ENCODE measurements around the gene TDRD9.

TDRD9 gene

GRCh38 chr14:104030958-104031357, 102.7 kb downstream of the TDRD9 start:
- H3K23ac ChIP-seq (ENCODE audit: low read length), result no peak overlapping the region
- H3K27me3 ChIP-seq (ENCODE audit: insufficient read depth, low read length), result no peaks in the 10 kb centered on the region
- H3K14ac ChIP-seq (ENCODE audit: low read length), result no peak overlapping the region
- no peak overlapping the region for H3K9ac ChIP-seq (ENCODE audit: low read length)
- H2BK5ac ChIP-seq (ENCODE audit: low read depth, low read length, poor library complexity), result no peak overlapping the region
- no peak for DNase-seq
- H2BK120ac ChIP-seq (ENCODE audit: insufficient read depth, low read length, poor library complexity), result no peak overlapping the region
- H3K36me3 ChIP-seq (ENCODE audit: control insufficient read depth in 1 of 2, insufficient read depth in 2 of 2, low read length in 2 of 2), result no peaks in the 10 kb centered on the region
- H3K18ac ChIP-seq (ENCODE audit: low read length), result no peak overlapping the region
- no peak overlapping the region for H3K4me2 ChIP-seq (ENCODE audit: low read length)
- WGBS (ENCODE audit: extremely low coverage, insufficient coverage, insufficient read length), result no CpG with 5 or more reads among the region's 3 CpGs
- no peak overlapping the region for H4K8ac ChIP-seq (ENCODE audit: low read depth, low read length)
- no peaks in the 10 kb centered on the region for H3K79me1 ChIP-seq (ENCODE audit: low read length)
- H3K27ac ChIP-seq (ENCODE audit: low read depth, low read length), result no peak overlapping the region
- H4K12ac ChIP-seq (ENCODE audit: low read depth, low read length), result no peak overlapping the region
- no peak overlapping the region for H3K4ac ChIP-seq (ENCODE audit: low read depth, low read length)
- H2AK5ac ChIP-seq (ENCODE audit: low read length), result no peak overlapping the region
- H3K9me3 ChIP-seq (ENCODE audit: insufficient read depth, low read depth, low read length), result peaks cover 2% of the 10 kb centered on the region
- H2BK12ac ChIP-seq (ENCODE audit: low read length), result no peak overlapping the region
- no peak overlapping the region for H4K91ac ChIP-seq (ENCODE audit: low read depth, low read length)
- H3K4me3 ChIP-seq (ENCODE audit: low read depth, low read length), result no peak overlapping the region
- H3K4me1 ChIP-seq (ENCODE audit: control insufficient read depth in 1 of 2, insufficient read depth in 2 of 2, low read length in 2 of 2), result peaks cover 0 to 2% of the 10 kb centered on the region in 2 experiments
- H3K79me2 ChIP-seq (ENCODE audit: control insufficient read depth, insufficient read depth, low read length, poor library complexity), result no peaks in the 10 kb centered on the region
- H2AFZ ChIP-seq (ENCODE audit: insufficient read depth, low read length, poor library complexity), result no peak overlapping the region

- Histone ChIP-seq H3K4ac (ENCODE audit: low read depth, low read length) (no peak overlapping the region), H3K36me3 (ENCODE audit: control insufficient read depth in 1 of 2, insufficient read depth in 2 of 2, low read length in 2 of 2) (no peaks in the 10 kb centered on the region), H3K23ac (ENCODE audit: low read length) (no peak overlapping the region), H2AFZ (ENCODE audit: insufficient read depth, low read length, poor library complexity) (no peak overlapping the region), H3K27me3 (ENCODE audit: insufficient read depth, low read length) (no peaks in the 10 kb centered on the region), H2BK5ac (ENCODE audit: low read depth, low read length, poor library complexity) (no peak overlapping the region), H4K12ac (ENCODE audit: low read depth, low read length) (no peak overlapping the region), H3K4me2 (ENCODE audit: low read length) (no peak overlapping the region), H3K79me2 (ENCODE audit: control insufficient read depth, insufficient read depth, low read length, poor library complexity) (no peaks in the 10 kb centered on the region), H3K9ac (ENCODE audit: low read length) (no peak overlapping the region), H2BK120ac (ENCODE audit: insufficient read depth, low read length, poor library complexity) (no peak overlapping the region), H3K14ac (ENCODE audit: low read length) (no peak overlapping the region), H3K4me1 (ENCODE audit: control insufficient read depth in 1 of 2, insufficient read depth in 2 of 2, low read length in 2 of 2) (peaks cover 0 to 2% of the 10 kb centered on the region in 2 experiments), H3K79me1 (ENCODE audit: low read length) (no peaks in the 10 kb centered on the region), H3K4me3 (ENCODE audit: low read depth, low read length) (no peak overlapping the region), H3K18ac (ENCODE audit: low read length) (no peak overlapping the region), H2BK12ac (ENCODE audit: low read length) (no peak overlapping the region), H4K91ac (ENCODE audit: low read depth, low read length) (no peak overlapping the region), H4K8ac (ENCODE audit: low read depth, low read length) (no peak overlapping the region), H3K27ac (ENCODE audit: low read depth, low read length) (no peak overlapping the region), H3K9me3 (ENCODE audit: insufficient read depth, low read depth, low read length) (peaks cover 2% of the 10 kb centered on the region), H2AK5ac (ENCODE audit: low read length) (no peak overlapping the region)
- DNase-seq, result no peak
- no CpG with 5 or more reads among the region's 5 CpGs for WGBS (ENCODE audit: extremely low coverage, insufficient coverage, insufficient read length)
Observed at GRCh38 chr14:104031384-104031783, 103.1 kb downstream of the TDRD9 start.

- Histone ChIP-seq H3K4me3 (ENCODE audit: low read depth, low read length) (no peak overlapping the region), H3K18ac (ENCODE audit: low read length) (no peak overlapping the region), H2BK5ac (ENCODE audit: low read depth, low read length, poor library complexity) (no peak overlapping the region), H3K36me3 (ENCODE audit: control insufficient read depth in 1 of 2, insufficient read depth in 2 of 2, low read length in 2 of 2) (no peaks in the 10 kb centered on the region), H3K4me1 (ENCODE audit: control insufficient read depth in 1 of 2, insufficient read depth in 2 of 2, low read length in 2 of 2) (no peaks in the 10 kb centered on the region), H4K8ac (ENCODE audit: low read depth, low read length) (no peak overlapping the region), H3K9ac (ENCODE audit: low read length) (no peak overlapping the region), H2BK120ac (ENCODE audit: insufficient read depth, low read length, poor library complexity) (no peak overlapping the region), H3K9me3 (ENCODE audit: insufficient read depth, low read depth, low read length) (peaks cover 4% of the 10 kb centered on the region), H2BK12ac (ENCODE audit: low read length) (no peak overlapping the region), H2AFZ (ENCODE audit: insufficient read depth, low read length, poor library complexity) (no peak overlapping the region), H3K79me1 (ENCODE audit: low read length) (no peaks in the 10 kb centered on the region), H3K23ac (ENCODE audit: low read length) (no peak overlapping the region), H2AK5ac (ENCODE audit: low read length) (no peak overlapping the region), H3K79me2 (ENCODE audit: control insufficient read depth, insufficient read depth, low read length, poor library complexity) (no peaks in the 10 kb centered on the region), H3K14ac (ENCODE audit: low read length) (no peak overlapping the region), H3K27ac (ENCODE audit: low read depth, low read length) (no peak overlapping the region), H3K4ac (ENCODE audit: low read depth, low read length) (no peak overlapping the region), H3K4me2 (ENCODE audit: low read length) (no peak overlapping the region), H4K12ac (ENCODE audit: low read depth, low read length) (no peak overlapping the region), H4K91ac (ENCODE audit: low read depth, low read length) (no peak overlapping the region), H3K27me3 (ENCODE audit: insufficient read depth, low read length) (no peaks in the 10 kb centered on the region)
- WGBS (ENCODE audit: extremely low coverage, insufficient coverage, insufficient read length), result no CpG with 5 or more reads among the region's 12 CpGs
- DNase-seq, result no peak
Observed at GRCh38 chr14:104034976-104035699, 106.9 kb downstream of the TDRD9 start.

- Histone ChIP-seq H3K79me1 (ENCODE audit: low read length) (no peaks in the 10 kb centered on the region), H3K9me3 (ENCODE audit: insufficient read depth, low read depth, low read length) (peaks cover 4% of the 10 kb centered on the region), H3K9ac (ENCODE audit: low read length) (no peak overlapping the region), H3K23ac (ENCODE audit: low read length) (no peak overlapping the region), H3K4me2 (ENCODE audit: low read length) (no peak overlapping the region), H2BK5ac (ENCODE audit: low read depth, low read length, poor library complexity) (no peak overlapping the region), H3K36me3 (ENCODE audit: control insufficient read depth in 1 of 2, insufficient read depth in 2 of 2, low read length in 2 of 2) (no peaks in the 10 kb centered on the region), H3K4ac (ENCODE audit: low read depth, low read length) (no peak overlapping the region), H3K14ac (ENCODE audit: low read length) (no peak overlapping the region), H4K12ac (ENCODE audit: low read depth, low read length) (no peak overlapping the region), H2BK12ac (ENCODE audit: low read length) (no peak overlapping the region), H3K4me1 (ENCODE audit: control insufficient read depth in 1 of 2, insufficient read depth in 2 of 2, low read length in 2 of 2) (no peaks in the 10 kb centered on the region), H2BK120ac (ENCODE audit: insufficient read depth, low read length, poor library complexity) (no peak overlapping the region), H3K18ac (ENCODE audit: low read length) (no peak overlapping the region), H3K4me3 (ENCODE audit: low read depth, low read length) (no peak overlapping the region), H2AK5ac (ENCODE audit: low read length) (no peak overlapping the region), H4K91ac (ENCODE audit: low read depth, low read length) (no peak overlapping the region), H3K79me2 (ENCODE audit: control insufficient read depth, insufficient read depth, low read length, poor library complexity) (no peaks in the 10 kb centered on the region), H3K27me3 (ENCODE audit: insufficient read depth, low read length) (no peaks in the 10 kb centered on the region), H3K27ac (ENCODE audit: low read depth, low read length) (no peak overlapping the region), H2AFZ (ENCODE audit: insufficient read depth, low read length, poor library complexity) (no peak overlapping the region), H4K8ac (ENCODE audit: low read depth, low read length) (no peak overlapping the region)
- no peak for DNase-seq
- WGBS (ENCODE audit: extremely low coverage, insufficient coverage, insufficient read length), result no CpG with 5 or more reads among the region's 7 CpGs
Observed at GRCh38 chr14:104036212-104036611, 108.0 kb downstream of the TDRD9 start.

Measured in trophoblast cell (in vitro differentiated cells and primary cell).